Kidney (tissue), 14 donors: ENCODE data around the gene GFOD2. TPM values are rescaled to one million over a fixed set of nuclear protein-coding genes. Genes with fewer than 3 reads are reported as not detected.

ENCODE experiments used
- DNase-seq, 5 donors: peaks; one replicate each; pipeline ENCODE4 v3.0.0-alpha.2; 2013 to 2020
- FAIRE-seq: peaks from 2 replicates; lab custom pipeline; 2012; peaks lifted over from hg19 to GRCh38; lab: Jason Lieb, UNC
- H3K27ac ChIP-seq, 2 donors: one replicate each; pipeline ENCODE4 v1.7.0; 2013; ENCODE audit warnings: low read depth in 2 of 2, low read length in 2 of 2, inconsistent platforms in 1 of 2
- H3K27me3 ChIP-seq: one replicate; pipeline ENCODE4 v1.7.1; 2013; ENCODE audit warnings: low read length, inconsistent platforms; ENCODE audit not compliant: control insufficient read depth, insufficient read depth
- H3K36me3 ChIP-seq, 3 donors: one replicate each; pipeline versions ENCODE4 v1.7.0 to v1.7.1; 2013; ENCODE audit warnings: low read length in 3 of 3, control low read depth in 1 of 3, inconsistent platforms in 1 of 3; ENCODE audit not compliant: insufficient read depth in 3 of 3, control insufficient read depth in 2 of 3
- H3K4me1 ChIP-seq, 3 donors: one replicate each; pipeline versions ENCODE4 v1.7.0 to v1.7.1; 2013; ENCODE audit warnings: low read length in 3 of 3, inconsistent platforms in 1 of 3, low read depth in 1 of 3; ENCODE audit not compliant: control insufficient read depth in 2 of 3, insufficient read depth in 2 of 3
- H3K4me3 ChIP-seq, 3 donors: one replicate each; pipeline versions ENCODE4 v1.7.0 to v1.8.1; 2013; ENCODE audit warnings: low read length in 3 of 3, control low read depth in 1 of 3, inconsistent platforms in 1 of 3
- H3K9ac ChIP-seq, 3 donors: one replicate each; pipeline versions ENCODE4 v1.7.0 to v1.7.1; 2013; ENCODE audit warnings: low read length in 3 of 3, control low read depth in 1 of 3, inconsistent platforms in 1 of 3
- H3K9me3 ChIP-seq, 3 donors: one replicate each; pipeline versions ENCODE4 v1.7.0 to v1.7.1; 2013; ENCODE audit warnings: low read length in 3 of 3, control low read depth in 1 of 3, inconsistent platforms in 1 of 3; ENCODE audit not compliant: control insufficient read depth in 2 of 3, insufficient read depth in 1 of 3
- CTCF ChIP-seq: IDR thresholded peaks from 3 replicates; pipeline ENCODE4 v1.5.1; 2012; ENCODE audit warnings: mild to moderate bottlenecking, moderate library complexity, borderline replicate concordance; ENCODE audit not compliant: insufficient read depth; ENCODE audit errors: extremely low read depth
- intact Hi-C: fragments of 100-400 bp; cut with DNase I; formaldehyde crosslinking; loops from one replicate; pipeline ENCODE4 v1.11.1; 2022
- polyA plus RNA-seq: library from polyadenylated mRNA; stranded (reverse); fragments of 350-450 nt; fragmentation: Illumina TruSeq; extraction: RNeasy Lipid Tissue Mini Kit (QIAGEN cat#74804); gene quantifications from one replicate; pipeline ENCODE4 v1.2.3, GENCODE V29; 2014; ENCODE audit warnings: low read depth, low replicate concordance; ENCODE audit not compliant: insufficient read depth
- total RNA-seq: library from RNA; stranded (reverse); fragmentation: NEBNext Ultra II Directional; extraction: Animal tissue kit (Norgen Biotek cat#: 25700); gene quantifications from one replicate; pipeline ENCODE4 v1.2.1, GENCODE V29; 2021
- donor health status: control.
- donor health status: control.
- donor health status: control.
- donor health status: control.
- donor health status: control.
- donor health status: DM: yes; HTN: yes; CAD: no.
- donor health status: Normal renal cell carcinoma (clear cell type).

Gene GFOD2
- total and polyA plus RNA-seq, 2 donors from 2014 or later = 14.5 to 24.5 TPM

- TF ChIP-seq CTCF = no peak
- FAIRE-seq = no peak
- Histone ChIP-seq H3K36me3 (no peaks in the 10 kb centered on the region), H3K9ac (no peak overlapping the region), H3K4me3 (no peak overlapping the region), H3K27ac (no peak overlapping the region), H3K27me3 (no peaks in the 10 kb centered on the region), H3K4me1 (no peaks in the 10 kb centered on the region), H3K9me3 (no peaks in the 10 kb centered on the region)
- intact Hi-C loops = no loop called here
- no peak for DNase-seq
Observed at GRCh38 chr16:67750466-67750865, 31.4 kb upstream of the GFOD2 start.

- no peaks in the 10 kb centered on the region for H3K4me1 ChIP-seq
- H3K27ac ChIP-seq = no peak overlapping the region
- no peak overlapping the region for H3K9ac ChIP-seq
- FAIRE-seq = no peak
- H3K36me3 ChIP-seq = peaks cover 0 to under 1% (median 0%) of the 10 kb centered on the region in 3 donors
- H3K4me3 ChIP-seq = no peak overlapping the region
- intact Hi-C loops = no loop called here
- no peaks in the 10 kb centered on the region for H3K27me3 ChIP-seq
- no peak for TF ChIP-seq CTCF
- no peak for DNase-seq
- no peaks in the 10 kb centered on the region for H3K9me3 ChIP-seq
Observed at GRCh38 chr16:67749436-67750078, 30.4 kb upstream of the GFOD2 start.

- Histone ChIP-seq H3K36me3 (peaks cover 2 to 7% (median 3%) of the 10 kb centered on the region in 3 donors), H3K4me3 (no peak overlapping the region), H3K4me1 (no peaks in the 10 kb centered on the region), H3K9me3 (no peaks in the 10 kb centered on the region), H3K27me3 (no peaks in the 10 kb centered on the region), H3K9ac (no peak overlapping the region), H3K27ac (no peak overlapping the region)
- intact Hi-C loops = no loop called here
- DNase-seq (no peak), FAIRE-seq (no peak)
- no peak for TF ChIP-seq CTCF
Observed at GRCh38 chr16:67748834-67749233, 29.7 kb upstream of the GFOD2 start.

- intact Hi-C loops = no loop called here
- no peak for FAIRE-seq
- H3K27ac ChIP-seq = no peak overlapping the region
Observed at GRCh38 chr16:67746846-67747245, 27.7 kb upstream of the GFOD2 start.

More at GRCh38 chr16:67746846-67747245, 27.7 kb upstream of the GFOD2 start:
- Histone ChIP-seq H3K4me1 (no peaks in the 10 kb centered on the region), H3K27me3 (no peaks in the 10 kb centered on the region), H3K9ac (no peak overlapping the region), H3K36me3 (peaks cover 2 to 17% (median 16%) of the 10 kb centered on the region in 3 donors), H3K9me3 (no peaks in the 10 kb centered on the region), H3K4me3 (no peak overlapping the region)
- TF ChIP-seq CTCF = no peak
- no peak for DNase-seq
